H1 (cell line): ENCODE data around the gene XYLB. TPM values are rescaled to one million over a fixed set of nuclear protein-coding genes. Genes with fewer than 3 reads are reported as not detected.

ENCODE experiments used
- CTCF ChIA-PET: fragments of 300-600 bp; sonication (Branson Sonifier 250); formaldehyde crosslinking; loops from one replicate; lab custom pipeline; 2021; ENCODE audit not compliant: partially characterized antibody; lab: Charles Lee
- POLR2A ChIA-PET: fragments of 300-600 bp; sonication (Branson Sonifier 250); formaldehyde crosslinking; loops from one replicate; lab custom pipeline; 2021; ENCODE audit warnings: inconsistent platforms; ENCODE audit not compliant: partially characterized antibody; lab: Charles Lee
- DNase-seq, 2 experiments: peaks; one replicate each; pipeline versions ENCODE4 v3.0.0 to v3.0.0-alpha.2; 2010 to 2022; ENCODE audit warnings: low spot score in 2 of 2, low read depth in 1 of 2, mixed read lengths in 1 of 2
- FAIRE-seq: peaks from 2 replicates; lab custom pipeline; 2011; peaks lifted over from hg19 to GRCh38; lab: Jason Lieb, UNC
- H2AFZ ChIP-seq: 2 replicates; pipeline ENCODE4 v1.8.1; 2012; ENCODE audit warnings: low read length, inconsistent platforms
- H2AK5ac ChIP-seq: 2 replicates; pipeline ENCODE4 v1.6.1; 2013; ENCODE audit warnings: low read depth, low read length
- H2BK120ac ChIP-seq: replicated peaks from 2 replicates; pipeline ENCODE3; 2013; ENCODE audit warnings: low read depth, low read length, inconsistent platforms
- H2BK12ac ChIP-seq: 2 replicates; pipeline ENCODE4 v1.6.1; 2013; ENCODE audit warnings: low read depth, low read length
- H2BK15ac ChIP-seq: 2 replicates; pipeline ENCODE4 v1.6.1; 2013; ENCODE audit warnings: low read length
- H2BK20ac ChIP-seq: 2 replicates; pipeline ENCODE4 v1.6.1; 2013; ENCODE audit warnings: low read length
- H2BK5ac ChIP-seq: 2 replicates; pipeline ENCODE4 v1.6.1; 2013; ENCODE audit warnings: low read depth, low read length
- H3K14ac ChIP-seq: 2 replicates; pipeline ENCODE4 v1.6.1; 2013; ENCODE audit warnings: inconsistent platforms; ENCODE audit not compliant: insufficient read length
- H3K18ac ChIP-seq: 2 replicates; pipeline ENCODE4 v1.6.1; 2013; ENCODE audit warnings: low read length; ENCODE audit errors: extremely low read depth
- H3K23ac ChIP-seq: 2 replicates; pipeline ENCODE4 v1.6.1; 2013; ENCODE audit warnings: inconsistent platforms; ENCODE audit not compliant: insufficient read length
- H3K23me2 ChIP-seq: 2 replicates; pipeline ENCODE4 v1.6.1; 2013; ENCODE audit warnings: low read depth, low read length
- H3K27ac ChIP-seq: 2 replicates; pipeline ENCODE4 v1.6.1; 2011; ENCODE audit warnings: low read depth, low read length, inconsistent platforms
- H3K27me3 ChIP-seq, 4 experiments: replicated peaks in 1 of 4; 1 replicate in 1 of 4; 2 replicates in 3 of 4; pipeline versions ENCODE4 v1.6.1 to v1.8.1; 2011 to 2013; ENCODE audit warnings: low read length in 3 of 4, mild to moderate bottlenecking in 3 of 4, inconsistent platforms in 2 of 4, mixed read lengths in 2 of 4, moderate library complexity in 1 of 4; ENCODE audit not compliant: control insufficient read depth in 3 of 4, insufficient read depth in 3 of 4; ENCODE audit errors: extremely low read depth in 1 of 4
- H3K36me3 ChIP-seq, 4 experiments: 2 replicates each; pipeline versions ENCODE4 v1.6.1 to v1.8.1; 2011 to 2013; ENCODE audit warnings: mild to moderate bottlenecking in 4 of 4, low read length in 3 of 4, moderate library complexity in 2 of 4, control low read depth in 1 of 4, inconsistent platforms in 1 of 4; ENCODE audit not compliant: insufficient read depth in 4 of 4, control insufficient read depth in 2 of 4
- H3K4ac ChIP-seq: replicated peaks from 2 replicates; pipeline ENCODE3; 2013; ENCODE audit warnings: low read length, low read depth, mixed read lengths, inconsistent platforms; ENCODE audit not compliant: insufficient read length
- H3K4me1 ChIP-seq, 4 experiments: replicated peaks in 1 of 4; 1 replicate in 1 of 4; 2 replicates in 3 of 4; pipeline versions ENCODE4 v1.6.1 to v1.8.1; 2011 to 2013; ENCODE audit warnings: low read length in 3 of 4, inconsistent platforms in 2 of 4, mixed read lengths in 1 of 4; ENCODE audit not compliant: insufficient read depth in 4 of 4, control insufficient read depth in 3 of 4
- H3K4me2 ChIP-seq, 2 experiments: 2 replicates each; pipeline versions ENCODE4 v1.6.1 to v1.8.1; 2011 to 2013; ENCODE audit warnings: low read depth in 2 of 2, low read length in 2 of 2, control low read depth in 1 of 2, inconsistent platforms in 1 of 2, mild to moderate bottlenecking in 1 of 2; ENCODE audit not compliant: insufficient read depth in 1 of 2
- H3K4me3 ChIP-seq, 4 experiments: fragments of 200-600, 300-600 bp in 1 of 4; sonication (generic), shearing (Covaris generic), sonication (Bioruptor Twin) in 1 of 4; 2 replicates each; pipeline versions ENCODE4 v1.5.1 to v1.8.1; 2011 to 2016; ENCODE audit warnings: low read length in 4 of 4, low read depth in 3 of 4, control low read depth in 2 of 4, inconsistent platforms in 2 of 4, mild to moderate bottlenecking in 2 of 4, mixed read lengths in 1 of 4, moderate library complexity in 1 of 4; ENCODE audit not compliant: insufficient read depth in 2 of 4; ENCODE audit errors: extremely low read depth in 1 of 4
- H3K56ac ChIP-seq: replicated peaks from 2 replicates; pipeline ENCODE3; 2013; ENCODE audit warnings: low read depth, mild to moderate bottlenecking, mixed read lengths, low read length, inconsistent platforms; ENCODE audit not compliant: insufficient read length
- H3K79me1 ChIP-seq: 2 replicates; pipeline ENCODE4 v1.6.1; 2013; ENCODE audit warnings: low read depth, low read length, control low read depth
- H3K79me2 ChIP-seq, 2 experiments: 2 replicates each; pipeline versions ENCODE4 v1.6.1 to v1.8.1; 2012 to 2013; ENCODE audit warnings: low read length in 2 of 2, mild to moderate bottlenecking in 2 of 2, inconsistent platforms in 1 of 2; ENCODE audit not compliant: insufficient read depth in 2 of 2, control insufficient read depth in 1 of 2
- H3K9ac ChIP-seq, 4 experiments: replicated peaks in 1 of 4; 1 replicate in 1 of 4; 2 replicates in 3 of 4; pipeline versions ENCODE4 v1.6.1 to v1.8.1; 2011 to 2013; ENCODE audit warnings: low read depth in 3 of 4, low read length in 3 of 4, control low read depth in 2 of 4, mild to moderate bottlenecking in 2 of 4, moderate library complexity in 2 of 4, inconsistent platforms in 1 of 4; ENCODE audit errors: extremely low read depth in 1 of 4
- H3K9me3 ChIP-seq, 2 experiments: 2 replicates each; pipeline versions ENCODE4 v1.6.1 to v1.8.1; 2012 to 2013; ENCODE audit warnings: mild to moderate bottlenecking in 2 of 2, moderate library complexity in 2 of 2, control low read depth in 1 of 2, inconsistent platforms in 1 of 2, low read depth in 1 of 2, low read length in 1 of 2, mixed read lengths in 1 of 2; ENCODE audit not compliant: insufficient read depth in 2 of 2
- H4K20me1 ChIP-seq, 2 experiments: replicated peaks in 1 of 2; 2 replicates each; pipeline versions ENCODE3 to v1.8.1; 2011 to 2013; ENCODE audit warnings: inconsistent platforms in 2 of 2, low read length in 2 of 2, mild to moderate bottlenecking in 1 of 2; ENCODE audit not compliant: insufficient read depth in 2 of 2, control insufficient read depth in 1 of 2
- H4K5ac ChIP-seq: 2 replicates; pipeline ENCODE4 v1.6.1; 2013; ENCODE audit warnings: low read length, low read depth, mixed read lengths, inconsistent platforms; ENCODE audit not compliant: insufficient read length
- H4K8ac ChIP-seq: 2 replicates; pipeline ENCODE4 v1.8.0; 2013; ENCODE audit warnings: mild to moderate bottlenecking, moderate library complexity, low read length, inconsistent platforms; ENCODE audit not compliant: insufficient read depth; ENCODE audit errors: extremely low read depth
- H4K91ac ChIP-seq: replicated peaks from 2 replicates; pipeline ENCODE3; 2013; ENCODE audit warnings: low read length, mixed read lengths, inconsistent platforms; ENCODE audit not compliant: insufficient read length
- CREB1 ChIP-seq: IDR thresholded peaks from 2 replicates; pipeline ENCODE4 v1.6.1; 2012; ENCODE audit warnings: inconsistent platforms
- GABPA ChIP-seq: IDR thresholded peaks from 2 replicates; pipeline ENCODE4 v1.6.1; 2011; ENCODE audit warnings: mild to moderate bottlenecking, low read length, moderate library complexity, borderline replicate concordance; ENCODE audit not compliant: insufficient read depth
- HDAC2 ChIP-seq, 2 experiments: fragments of 300-600 bp in 1 of 2; sonication (generic) in 1 of 2; IDR thresholded peaks; 2 replicates each; pipeline ENCODE4 v1.6.1; 2011 to 2012; ENCODE audit warnings: low read depth in 2 of 2, low read length in 2 of 2, mild to moderate bottlenecking in 2 of 2, moderate library complexity in 2 of 2, borderline replicate concordance in 1 of 2, inconsistent platforms in 1 of 2
- KDM1A ChIP-seq: fragments of 200-600, 300-600 bp; sonication (generic); IDR thresholded peaks from 2 replicates; pipeline ENCODE4 v1.7.1; 2016; ENCODE audit warnings: mild to moderate bottlenecking, low read length, borderline replicate concordance
- KDM5A ChIP-seq: fragments of 200-600 bp; IDR thresholded peaks from 2 replicates; pipeline ENCODE4 v1.7.1; 2012; ENCODE audit warnings: mild to moderate bottlenecking, low read length, inconsistent platforms, mixed read lengths
- MAFK ChIP-seq: IDR thresholded peaks from 2 replicates; pipeline ENCODE4 v1.6.1; 2012; ENCODE audit warnings: low read depth, mild to moderate bottlenecking, improper control_type of control experiment, low read length
- RAD21 ChIP-seq, 2 experiments: IDR thresholded peaks in 1 of 2; conservative IDR thresholded peaks in 1 of 2; 2 replicates each; pipeline ENCODE4 v1.6.1; 2011; ENCODE audit warnings: low read depth in 2 of 2, low read length in 2 of 2, improper control_type of control experiment in 1 of 2, inconsistent platforms in 1 of 2, mild to moderate bottlenecking in 1 of 2, moderate library complexity in 1 of 2
- SIRT6 ChIP-seq: IDR thresholded peaks from one replicate; pipeline ENCODE4 v1.7.1; 2012; ENCODE audit warnings: low read length, inconsistent platforms
- SIX5 ChIP-seq: IDR thresholded peaks from 2 replicates; pipeline ENCODE4 v1.6.1; 2011; ENCODE audit warnings: mild to moderate bottlenecking, low read depth, low read length
- SP4 ChIP-seq: IDR thresholded peaks from 2 replicates; pipeline ENCODE4 v1.6.1; 2012; ENCODE audit warnings: low read length, inconsistent platforms
- TCF12 ChIP-seq: IDR thresholded peaks from 2 replicates; pipeline ENCODE4 v1.6.1; 2011; ENCODE audit warnings: low read depth, mild to moderate bottlenecking, low read length
- TEAD4 ChIP-seq: IDR thresholded peaks from 2 replicates; pipeline ENCODE4 v1.6.1; 2012; ENCODE audit warnings: low read depth, low read length, inconsistent platforms, mixed read lengths
- ZNF274 ChIP-seq: IDR thresholded peaks from 2 replicates; pipeline ENCODE4 v1.7.0; 2012; ENCODE audit warnings: low read length, borderline replicate concordance; ENCODE audit errors: extremely low read depth
- WGBS, 2 experiments: shearing (Covaris generic) in 1 of 2; methylation state at CpG; one replicate each; pipeline versions ENCODE4 v1.1.6 to v1.1.7; 2013 to 2015; ENCODE audit warnings: low lambda C conversion rate in 2 of 2, mixed read lengths in 2 of 2, inconsistent platforms in 1 of 2, low coverage in 1 of 2, missing lambda C conversion rate in 1 of 2; ENCODE audit not compliant: insufficient replicate concordance in 2 of 2, insufficient coverage in 1 of 2, insufficient read length in 1 of 2; ENCODE audit errors: extremely low coverage in 1 of 2, missing lambda C conversion rate in 1 of 2; 5-methylcytosine and 5-hydroxymethylcytosine counted together
- polyA plus RNA-seq, 7 experiments: library from polyadenylated mRNA; depleted of rRNA in 3 of 7; stranded (reverse) in 5 of 7; unstranded in 2 of 7; fragments of >200 nt in 5 of 7; fragments of 200-250 nt in 2 of 7; gene quantifications; 1 replicate in 5 of 7; 2 replicates in 1 of 7; 4 replicates in 1 of 7; pipeline versions ENCODE4 v1.2.1 to v1.2.3, GENCODE V29; 2011 to 2013; ENCODE audit warnings: missing spikeins in 2 of 7, mixed read lengths in 2 of 7
- total RNA-seq: library from RNA; stranded (reverse); fragmentation: NEBNext Ultra II Directional; extraction: Animal tissue kit (Norgen Biotek cat#: 25700); gene quantifications from 2 replicates; pipeline ENCODE4 v1.2.1, GENCODE V29; 2021

The XYLB gene
- total and polyA plus RNA-seq, 2 of the 8 experiments (the other 6 are each of a cell fraction or from before 2014, with no cell fraction given), result 1.7 to 5.5 TPM

DNA sequence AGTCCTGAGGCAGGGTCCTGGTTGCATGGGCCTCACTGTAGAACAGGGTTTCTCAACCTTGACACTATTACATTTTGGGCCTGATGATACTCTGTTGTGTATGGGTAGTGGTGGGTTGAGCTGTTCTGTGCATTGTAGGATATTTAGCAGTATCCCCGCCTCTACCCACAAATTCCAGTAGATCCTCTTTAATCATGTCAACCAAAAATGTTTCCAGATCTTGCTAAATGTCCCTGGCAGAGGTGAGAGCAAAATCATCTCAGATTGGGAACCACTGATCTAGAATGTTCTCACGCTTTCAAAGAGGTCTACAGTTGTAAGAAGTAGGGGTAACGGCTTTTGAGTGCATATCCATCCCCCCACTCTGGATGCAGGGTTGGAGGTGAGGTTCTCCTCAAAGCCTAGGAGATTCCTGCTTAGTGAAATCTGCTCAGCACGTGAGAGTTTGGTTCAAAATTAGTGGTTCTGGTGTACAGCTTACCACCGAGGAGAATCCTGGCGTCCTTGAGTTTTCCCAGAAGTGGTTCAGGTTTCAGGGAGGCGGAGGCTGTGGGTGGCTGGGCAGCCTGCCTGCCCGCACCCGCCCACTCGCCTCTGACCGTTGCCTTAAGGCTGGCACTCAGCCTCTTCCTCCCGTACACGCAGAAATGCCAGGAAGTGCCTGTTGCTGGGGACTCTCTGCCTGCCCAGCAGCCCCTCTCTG is 112.4 kb downstream of the XYLB start:
- Histone ChIP-seq H2BK5ac (no peak overlapping the region), H4K91ac (no peak overlapping the region), H3K27me3 (no peaks in the 10 kb centered on the region), H3K36me3 (no peaks in the 10 kb centered on the region; a peak in 1 of 8 replicates), H4K8ac (no peak overlapping the region), H3K9me3 (no peaks in the 10 kb centered on the region; a peak in 1 of 4 replicates), H3K23me2 (peaks cover 12% of the 10 kb centered on the region), H3K27ac (no peak overlapping the region), H3K4ac (no peak overlapping the region), H4K20me1 (peaks cover 37 to 49% of the 10 kb centered on the region in 2 experiments), H3K9ac (no peak overlapping the region), H3K56ac (no peak overlapping the region), H2AK5ac (no peak overlapping the region), H3K79me2 (peaks cover 76 to 97% of the 10 kb centered on the region in 2 experiments), H3K4me3 (no peak overlapping the region), H4K5ac (no peak overlapping the region), H3K79me1 (peaks cover 41% of the 10 kb centered on the region), H3K4me2 (0 out of 4 replicates have a peak overlapping the region, but pooled peaks have one; percentile 3 to 13), H2BK12ac (no peak overlapping the region), H3K4me1 (peaks cover 7 to 20% (median 14%) of the 10 kb centered on the region in 4 experiments), H3K18ac (no peak overlapping the region), H2BK20ac (no peak overlapping the region), H3K14ac (no peak overlapping the region), H2BK120ac (no peak overlapping the region), H2AFZ (no peak overlapping the region), H2BK15ac (no peak overlapping the region), H3K23ac (no peak overlapping the region)
- ChIA-PET POLR2A (interaction anchor here (0.9 to 1.3 kb wide), 2 partner anchors 8 to 12 kb away, joined by 3 to 4 read pairs; no protein-coding TSS in a partner anchor), CTCF (interaction anchor here (1.2 to 2.6 kb wide), 5 partner anchors 9 to 211 kb away, joined by 3 to 12 read pairs (median 4); partner anchors contain the start of gene XYLB)
- 91% methylated on average over 13 of the region's 13 CpGs; no CpG with 5 or more reads in 1 of the 2 experiments for WGBS, 2 experiments
- DNase-seq, result no peak
- no peak for FAIRE-seq
- TF ChIP-seq SIRT6 (no peak), MAFK (no peak), SP4 (no peak), TEAD4 (no peak), GABPA (no peak), RAD21 (IDR thresholded peaks at IDR 0.05 in 1 of 2, conservative IDR thresholded peaks at IDR 0.05 in 1 of 2; ENCODE audit: low read depth in 2 of 2, low read length in 2 of 2) (no peak), SIX5 (no peak), CREB1 (no peak), KDM1A (no peak), ZNF274 (no peak), HDAC2 (IDR thresholded peaks at IDR 0.05; ENCODE audit: borderline replicate concordance in 1 of 2, low read depth in 2 of 2, low read length in 2 of 2) (no peak), TCF12 (no peak), KDM5A (no peak)
